HG02970 (cell line): ENCODE data around the gene ITIH1.

Experiments
- ATAC-seq: cut with Tn5 transposase; IDR thresholded peaks from one replicate; pipeline ENCODE4 v1.9.1; 2021; ENCODE audit warnings: mild to moderate bottlenecking, moderate library complexity, moderate number of reproducible peaks; ENCODE audit not compliant: unreplicated experiment, low FRiP score

The ITIH1 gene

DNA sequence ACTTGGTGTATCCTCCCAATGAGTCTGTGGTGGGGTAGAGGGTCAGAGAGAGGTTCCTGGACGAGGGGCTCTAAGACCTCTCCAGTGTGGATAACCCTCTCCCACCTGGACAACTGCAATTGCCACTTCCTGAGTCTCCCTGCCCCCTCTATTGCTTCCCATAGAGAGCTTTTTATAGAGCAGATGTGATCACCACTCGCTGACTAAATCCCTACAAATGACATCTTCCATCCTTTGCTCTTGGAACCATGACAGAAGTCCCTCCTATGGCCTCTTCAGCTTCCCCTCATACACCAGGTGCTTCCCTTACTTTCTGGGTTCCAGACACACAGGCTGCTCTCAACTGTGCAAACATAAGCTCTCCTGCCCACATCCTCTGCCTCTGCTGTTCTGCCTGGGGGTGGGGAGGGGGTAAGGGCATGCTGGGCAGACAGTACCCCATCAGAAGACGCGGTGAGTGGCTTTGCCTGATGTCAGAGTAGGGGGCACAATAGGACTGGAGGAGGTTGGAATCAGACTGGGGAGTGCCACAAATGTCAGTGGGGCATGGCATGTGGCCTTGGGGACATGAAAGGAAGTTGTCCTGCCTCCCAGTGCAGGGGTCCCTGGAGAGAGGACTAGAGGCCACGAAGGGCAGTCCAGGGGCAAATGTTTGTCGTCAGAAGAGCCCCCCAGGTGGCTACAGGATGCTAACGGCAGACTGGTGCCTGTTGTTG lies 32.4 kb downstream of the ITIH1 start:
- no peak for ATAC-seq

DNA sequence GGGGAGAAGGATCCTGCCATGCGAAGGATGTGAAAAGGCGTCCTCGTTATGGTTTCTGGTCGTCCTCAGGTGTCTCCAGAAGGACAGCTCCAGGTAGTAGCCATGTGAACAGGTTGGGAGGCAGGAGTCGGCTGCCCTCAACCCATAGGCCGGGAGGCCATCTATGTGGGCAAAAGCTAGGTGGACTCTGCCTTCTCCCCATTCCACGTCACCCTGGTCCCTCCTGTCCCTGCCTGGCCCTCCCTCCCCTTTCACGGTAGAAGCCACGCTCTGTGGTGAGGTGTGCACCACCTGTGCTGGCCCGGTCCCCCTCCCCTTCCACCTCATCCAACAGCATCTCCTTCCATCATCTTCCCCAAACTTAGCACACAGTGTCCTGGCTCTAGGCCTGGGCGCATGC lies 33.5 kb downstream of the ITIH1 start:
- no peak for ATAC-seq

DNA sequence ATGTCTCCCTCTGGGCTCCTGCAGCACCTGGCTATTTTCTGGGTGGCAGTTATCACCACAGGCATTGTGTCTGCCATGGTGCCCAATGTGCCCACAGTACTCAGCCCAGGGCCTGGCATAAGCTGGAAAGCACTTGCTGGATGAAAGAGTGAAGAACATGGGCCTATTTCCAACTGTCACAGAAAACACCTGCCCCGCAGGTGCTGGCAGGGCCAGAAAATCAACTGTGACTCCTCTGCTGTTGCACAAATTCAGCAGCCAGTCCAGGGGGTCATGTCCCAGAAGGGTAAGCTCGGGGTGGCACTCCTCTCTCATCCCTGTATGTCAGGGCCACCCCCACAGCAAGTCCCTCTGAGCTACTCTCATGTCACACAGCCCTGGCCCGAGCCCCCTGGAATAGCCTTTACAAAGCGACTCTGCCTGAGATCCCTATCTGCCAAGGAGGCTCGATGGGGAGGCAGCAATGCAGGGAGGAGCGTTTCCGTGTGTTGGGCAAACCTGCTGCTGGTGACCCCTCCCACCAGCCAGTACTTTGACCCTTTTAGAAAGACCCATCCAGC lies 34.1 kb downstream of the ITIH1 start:
- ATAC-seq, result no peak

DNA sequence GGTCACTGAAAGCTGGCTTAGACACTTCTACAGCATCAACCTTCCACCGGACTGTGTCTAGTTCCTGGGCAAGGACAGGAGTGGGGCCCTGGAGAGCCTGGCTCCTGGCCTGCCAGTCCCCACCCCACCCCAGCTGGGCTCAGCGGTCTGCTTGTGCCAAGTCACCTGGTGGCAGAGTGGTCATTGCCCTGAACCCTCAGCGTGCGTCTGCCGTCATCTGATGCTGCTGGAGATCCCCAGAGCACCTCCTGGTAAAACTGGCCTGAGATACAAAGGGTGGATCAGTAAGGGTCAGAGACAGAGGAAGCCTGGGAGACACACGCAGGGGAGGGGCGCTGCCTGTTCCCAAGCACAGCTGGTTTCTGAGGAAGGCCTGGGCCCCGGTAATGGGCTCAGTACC lies 36.4 kb downstream of the ITIH1 start:
- no peak for ATAC-seq

DNA sequence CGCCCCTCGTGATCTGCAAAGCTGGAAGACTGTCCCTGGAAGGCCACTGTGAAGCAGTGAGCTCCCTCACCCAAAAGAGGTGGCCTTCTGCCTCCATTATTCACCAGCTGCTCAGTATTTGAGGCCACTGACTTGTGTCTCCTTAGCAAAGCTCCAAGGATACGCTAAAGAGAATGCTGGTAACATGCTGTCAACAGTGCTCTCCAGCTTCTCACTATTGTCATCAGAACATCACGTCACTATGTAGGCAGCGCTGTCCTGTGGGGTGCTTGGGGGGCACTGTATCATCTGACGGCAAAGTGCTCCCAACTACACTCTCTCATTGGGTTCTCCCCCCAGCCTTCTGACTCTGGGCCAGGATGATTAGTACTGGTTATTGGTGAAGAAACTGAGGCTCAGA lies 38.8 kb downstream of the ITIH1 start:
- no peak for ATAC-seq

DNA sequence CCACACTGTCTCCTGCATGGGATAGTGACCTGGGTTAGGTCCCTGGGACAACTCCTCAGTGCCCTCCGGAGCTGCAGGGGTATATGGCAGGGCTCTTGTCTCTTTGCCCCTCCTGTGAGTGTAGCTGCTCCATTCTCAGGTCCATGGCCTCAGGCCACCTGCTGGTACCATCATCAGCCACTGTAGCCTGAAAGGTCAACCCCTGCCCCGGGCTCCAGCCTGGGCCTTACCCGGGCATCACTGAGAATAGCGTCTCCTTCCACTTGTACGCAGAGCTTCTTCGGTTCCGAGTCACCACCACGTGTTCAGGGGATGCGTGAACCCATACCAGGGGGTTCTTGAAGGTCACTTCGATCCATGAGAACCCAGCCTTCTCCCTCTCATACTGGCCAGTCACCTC lies 39.3 kb downstream of the ITIH1 start:
- no peak for ATAC-seq

DNA sequence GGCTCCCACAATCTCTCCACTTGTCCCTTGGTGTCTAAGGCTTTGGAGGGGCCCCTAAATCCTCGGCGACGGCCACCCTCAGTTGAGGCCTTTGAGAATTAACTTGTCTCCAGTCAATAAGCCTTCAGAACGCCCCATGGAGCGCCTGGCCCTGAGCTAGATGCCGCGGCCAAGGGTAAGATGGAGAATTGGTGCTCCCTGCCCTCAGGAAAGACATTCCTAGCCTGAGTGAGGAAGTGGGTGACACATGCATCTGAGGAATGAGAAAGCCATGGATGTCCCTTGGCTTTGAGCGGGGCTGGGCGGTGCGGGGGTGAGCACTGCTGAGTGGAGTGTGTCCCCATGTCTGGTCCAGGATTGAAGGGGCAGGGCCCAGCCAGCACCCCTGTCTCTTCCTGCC lies 39.8 kb downstream of the ITIH1 start:
- no peak for ATAC-seq

DNA sequence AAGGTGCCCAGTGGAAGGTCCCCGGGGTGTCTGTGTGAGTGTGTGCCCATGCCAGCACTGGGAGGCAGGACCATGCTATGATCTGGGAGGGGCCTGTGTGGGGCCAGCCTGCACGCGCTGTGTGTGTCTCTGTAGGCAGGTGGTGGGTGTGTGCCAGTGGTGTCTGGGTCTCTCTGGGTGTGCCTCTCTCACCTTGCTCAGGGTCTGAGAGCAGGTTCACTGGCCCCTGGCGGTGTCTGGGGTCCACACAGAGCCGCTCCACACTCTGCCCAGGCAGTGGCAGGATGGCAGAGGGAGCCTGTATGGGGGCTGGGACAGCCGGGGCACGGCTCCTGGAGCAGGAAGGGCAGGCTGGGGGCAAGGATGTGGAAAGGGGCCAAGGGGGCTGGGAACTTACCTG lies 40.5 kb downstream of the ITIH1 start:
- no peak for ATAC-seq

DNA sequence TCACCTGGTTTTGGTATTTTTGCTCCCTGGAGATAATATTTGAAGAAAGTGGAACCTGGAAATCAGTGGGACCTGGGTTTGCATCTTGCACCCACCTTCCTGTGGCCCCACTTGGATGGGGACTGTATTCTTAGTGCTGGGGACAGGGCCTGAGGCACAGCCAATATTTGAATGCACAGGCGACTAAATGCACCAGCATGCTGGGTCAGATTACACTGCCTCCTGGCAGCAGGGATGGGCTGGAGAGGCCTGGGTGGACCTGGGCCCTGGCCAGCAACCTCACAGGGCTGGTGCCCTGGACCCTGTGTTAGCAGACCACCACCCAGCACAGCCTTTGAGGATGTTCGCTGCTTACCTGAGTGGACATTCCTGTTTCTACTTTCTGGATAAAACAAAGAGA lies 42.5 kb downstream of the ITIH1 start:
- no peak for ATAC-seq

DNA sequence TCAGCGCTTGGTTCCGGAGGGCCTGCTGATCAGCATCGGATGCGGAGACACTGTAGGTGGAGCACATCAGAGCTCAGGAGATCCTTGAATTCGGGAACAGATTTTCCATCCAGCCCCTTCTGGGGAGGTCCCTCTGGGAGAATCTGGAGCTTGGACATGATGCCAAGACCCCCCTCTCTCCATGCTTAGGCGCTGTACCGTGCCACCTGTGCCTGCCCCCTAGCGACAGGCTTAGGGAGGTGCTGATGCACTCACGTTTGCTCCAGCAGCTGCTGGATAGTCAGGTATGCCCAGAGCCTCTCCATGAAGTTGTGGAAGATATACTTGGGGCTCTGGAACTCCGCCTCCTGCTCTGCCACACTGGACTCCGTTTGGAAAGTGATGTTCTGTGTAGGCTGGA lies 43.3 kb downstream of the ITIH1 start:
- no peak for ATAC-seq

DNA sequence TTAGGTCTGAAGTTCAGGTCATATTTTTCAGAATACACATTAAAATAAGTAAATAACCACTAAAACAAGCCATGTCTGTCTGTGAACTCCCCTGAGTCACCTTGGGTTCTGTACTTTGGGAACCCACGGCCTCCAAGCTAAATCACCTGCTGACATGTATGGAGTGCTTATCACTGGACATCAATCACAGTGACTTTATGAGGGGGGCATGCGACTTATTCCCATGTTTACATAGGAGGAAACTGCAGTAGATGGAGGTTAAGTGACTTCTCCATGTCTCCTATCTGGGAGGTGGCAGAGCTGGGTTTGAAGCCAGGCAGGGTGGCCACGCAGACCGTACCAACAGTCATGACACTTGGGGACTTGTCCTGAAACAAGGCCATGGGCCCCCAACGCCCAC lies 45.0 kb downstream of the ITIH1 start:
- no peak for ATAC-seq

DNA sequence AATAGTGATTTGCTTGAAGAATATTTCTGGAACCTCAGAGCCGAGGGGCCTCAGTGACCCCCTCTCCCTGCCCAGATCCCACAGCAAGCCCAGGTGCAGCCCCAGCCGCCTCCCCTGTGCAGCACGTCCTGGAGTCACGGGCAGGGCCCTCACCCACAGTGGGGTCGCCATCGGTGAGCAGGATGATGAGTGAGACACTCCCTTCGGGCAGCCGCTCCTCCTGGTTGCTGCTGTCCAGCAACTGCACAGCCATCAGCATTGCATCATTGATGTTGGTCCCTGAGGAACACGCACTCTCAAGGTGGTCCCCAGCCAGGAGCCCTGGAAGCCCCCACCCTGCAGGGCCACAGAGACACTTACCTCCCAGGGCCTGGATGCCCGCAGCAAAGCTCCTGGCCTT lies 46.6 kb downstream of the ITIH1 start:
- no peak for ATAC-seq

DNA sequence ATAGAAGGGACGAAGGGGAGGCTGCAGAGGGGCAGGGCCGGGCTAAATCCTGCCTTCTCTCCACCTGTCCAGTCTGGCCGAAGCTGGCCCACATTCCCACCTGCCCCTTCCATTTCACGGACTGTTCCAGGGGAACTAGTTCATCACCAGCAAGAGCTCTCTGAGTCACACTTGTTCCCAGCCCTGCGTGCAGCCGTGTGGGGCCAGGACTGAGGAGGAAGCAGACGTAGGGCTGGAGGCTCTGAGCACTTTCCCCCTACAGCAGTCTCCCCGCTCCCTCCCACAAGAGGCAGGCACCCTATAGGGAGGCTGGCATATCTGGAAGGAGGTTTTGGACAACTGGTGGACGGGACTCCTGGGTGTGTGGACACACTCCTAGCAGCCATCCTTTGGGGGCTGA lies 50.0 kb downstream of the ITIH1 start:
- ATAC-seq, result no peak

DNA sequence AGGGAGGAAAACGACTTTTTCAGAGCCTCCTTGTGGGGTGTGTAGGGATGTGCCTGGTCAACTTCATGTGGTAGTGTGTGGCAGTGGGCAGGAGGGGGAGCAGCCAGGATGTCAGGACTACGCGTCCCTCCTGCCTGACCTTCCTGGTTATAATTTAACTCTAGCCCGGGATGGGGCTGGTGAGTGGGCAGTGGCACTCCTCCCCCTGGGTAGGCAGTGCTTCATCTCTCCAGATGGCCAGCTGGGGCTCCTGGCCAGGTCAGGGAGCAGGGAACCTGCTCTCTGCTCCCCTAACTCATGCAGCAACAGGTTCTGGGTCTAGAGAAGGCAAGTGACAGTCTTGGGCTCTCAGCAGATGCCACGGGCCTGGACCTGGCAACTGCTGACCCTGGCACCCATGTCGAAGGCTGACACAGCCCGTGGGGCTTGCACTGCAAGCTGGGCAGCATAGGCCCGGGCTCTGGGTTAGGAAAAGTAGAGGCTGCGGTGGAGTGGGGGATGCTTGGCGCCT lies 50.5 kb downstream of the ITIH1 start:
- ATAC-seq, result no peak

DNA sequence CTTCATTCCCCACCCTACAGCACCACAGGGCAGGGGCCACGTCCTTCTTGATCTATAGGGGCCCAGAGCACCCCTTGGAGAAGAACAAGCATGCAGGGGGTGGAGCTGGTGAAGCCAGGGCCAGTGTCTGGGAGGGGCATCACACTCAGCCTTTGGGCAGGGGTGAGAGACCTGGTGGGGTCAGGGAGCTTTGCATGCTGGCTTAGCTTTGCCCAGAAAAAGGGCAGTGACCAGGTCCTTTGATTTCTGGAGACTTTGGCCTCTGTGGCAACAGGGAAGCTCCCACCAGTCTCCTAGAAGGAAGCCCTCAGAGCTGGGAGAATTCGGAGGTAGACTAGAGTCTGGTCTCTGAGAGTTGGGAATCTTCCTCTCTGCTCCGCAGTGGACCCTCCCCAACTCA lies 52.1 kb downstream of the ITIH1 start:
- no peak for ATAC-seq

DNA sequence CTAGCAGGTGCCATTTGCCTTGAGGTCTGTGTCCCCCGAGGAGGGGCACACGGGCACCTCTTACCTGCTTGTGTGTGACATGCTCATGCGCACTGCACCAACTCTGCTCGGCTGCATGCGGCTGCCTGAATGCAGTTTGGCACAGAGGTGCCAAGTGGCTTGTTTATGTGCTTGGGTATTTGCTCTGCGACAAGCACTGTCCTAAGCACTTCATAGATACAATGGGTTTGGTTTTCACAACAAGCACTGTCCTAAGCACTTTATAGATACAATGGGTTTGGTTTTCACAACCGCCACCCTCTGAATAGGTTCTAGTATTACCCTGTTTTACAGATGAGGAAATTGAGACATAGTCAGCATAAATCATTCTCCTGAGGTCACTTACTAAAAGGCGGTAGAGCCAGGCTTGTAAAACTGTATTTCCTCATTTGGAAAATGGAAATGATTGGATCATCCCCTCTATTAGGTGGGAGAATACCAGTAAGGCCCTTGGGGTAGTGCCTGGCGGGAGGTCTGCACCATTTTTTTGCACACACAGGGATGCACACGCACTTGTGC lies 52.6 kb downstream of the ITIH1 start:
- no peak for ATAC-seq

DNA sequence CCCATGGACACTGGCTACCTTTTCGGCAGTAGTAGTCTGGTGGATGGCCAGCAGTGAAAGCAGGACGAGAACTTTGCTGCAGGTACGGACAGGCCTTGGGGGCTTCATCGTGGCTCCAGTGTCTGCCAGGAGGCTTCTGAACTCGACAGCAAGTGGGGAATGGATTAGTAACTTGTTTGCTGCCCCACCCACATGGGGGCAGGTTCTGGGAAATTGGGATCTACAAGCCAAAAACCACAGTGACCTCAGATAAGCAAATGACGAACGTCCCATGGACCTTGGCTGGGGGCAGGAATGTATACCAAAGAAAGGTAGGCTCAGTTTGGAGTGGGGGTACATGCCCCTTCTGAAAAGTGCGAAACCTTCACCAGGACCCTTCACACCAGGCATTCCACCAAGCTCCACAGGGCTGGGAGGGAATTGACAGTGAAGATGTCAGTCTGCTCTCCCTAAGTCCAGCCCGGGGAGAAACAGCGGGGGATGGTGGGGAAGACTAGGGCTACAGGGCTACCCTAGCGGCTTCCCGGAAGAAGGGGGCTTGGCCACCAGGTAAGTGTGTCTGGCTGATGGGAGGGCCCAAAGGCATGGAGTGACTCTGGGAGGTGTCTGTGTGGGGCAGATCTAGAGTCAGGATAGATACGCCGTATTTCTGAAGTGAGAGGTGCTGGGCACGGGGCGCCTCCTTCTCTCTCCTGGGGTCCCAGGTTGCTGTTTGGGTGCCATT lies 53.3 kb downstream of the ITIH1 start, which contains the start of gene ITIH4:
Gene ITIH4 (minus strand): TSS at position 138 of the 724 bp plus-strand sequence. CDS start 30 bp downstream, at position 108.
- no peak for ATAC-seq

DNA sequence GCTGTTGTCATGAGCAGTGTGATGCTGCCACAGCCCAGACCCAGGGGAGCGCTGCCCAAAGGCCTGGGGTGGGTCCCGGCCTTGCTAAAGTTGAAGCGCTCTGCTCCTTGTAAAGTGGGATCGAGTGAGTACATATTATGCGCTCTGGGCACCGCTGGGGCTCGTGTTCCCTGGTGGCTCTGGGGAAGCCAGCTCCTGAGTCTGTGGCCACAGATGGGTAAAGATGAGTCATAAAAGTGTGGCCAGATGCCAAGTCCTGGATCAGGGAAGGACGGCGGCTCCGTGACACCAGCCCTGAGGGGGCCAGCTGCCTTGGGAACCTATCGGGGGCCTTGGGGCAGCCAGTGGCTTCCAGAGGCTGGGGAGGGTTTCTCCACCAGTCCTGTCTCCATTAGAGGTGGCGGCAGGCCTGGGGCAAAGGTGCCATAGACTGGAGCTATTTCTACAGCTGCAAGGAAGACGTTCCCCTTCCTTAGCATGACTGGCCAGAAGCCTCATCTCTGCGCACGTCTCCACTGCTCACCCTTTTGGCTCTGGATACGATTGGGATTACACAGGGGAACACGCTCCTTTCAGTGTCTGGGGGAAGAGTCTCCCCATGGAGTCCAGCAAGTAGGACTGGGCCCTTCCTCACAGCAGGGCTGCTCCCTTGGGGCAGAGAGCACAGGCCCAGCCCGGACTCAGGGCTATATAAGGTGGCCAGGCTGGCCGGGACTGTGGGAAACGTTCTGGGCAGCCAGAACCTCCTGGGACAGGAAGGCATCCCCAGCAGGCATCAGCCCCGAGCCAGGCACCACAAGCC lies 54.3 kb downstream of the ITIH1 start:
- ATAC-seq, result no peak

DNA sequence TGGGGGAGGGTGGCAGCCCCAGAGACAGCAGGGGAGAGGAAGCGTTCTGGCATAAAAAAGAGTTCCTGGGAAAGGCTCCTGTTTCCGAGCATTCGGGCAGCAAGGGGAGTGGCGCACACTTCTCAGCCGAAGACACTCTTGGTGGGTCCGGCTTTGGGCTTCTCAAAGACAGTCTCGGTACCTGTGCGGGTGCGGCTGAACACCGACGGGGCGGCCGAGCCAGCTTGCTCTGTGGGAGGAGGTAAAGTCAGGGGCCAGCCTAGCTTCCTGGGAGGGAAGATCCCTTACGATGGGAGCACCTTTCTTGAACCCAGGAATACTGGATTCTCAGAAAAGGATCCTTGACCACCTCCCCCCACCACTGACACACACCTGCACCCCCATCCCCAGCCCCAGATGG lies 55.8 kb downstream of the ITIH1 start:
- no peak for ATAC-seq

DNA sequence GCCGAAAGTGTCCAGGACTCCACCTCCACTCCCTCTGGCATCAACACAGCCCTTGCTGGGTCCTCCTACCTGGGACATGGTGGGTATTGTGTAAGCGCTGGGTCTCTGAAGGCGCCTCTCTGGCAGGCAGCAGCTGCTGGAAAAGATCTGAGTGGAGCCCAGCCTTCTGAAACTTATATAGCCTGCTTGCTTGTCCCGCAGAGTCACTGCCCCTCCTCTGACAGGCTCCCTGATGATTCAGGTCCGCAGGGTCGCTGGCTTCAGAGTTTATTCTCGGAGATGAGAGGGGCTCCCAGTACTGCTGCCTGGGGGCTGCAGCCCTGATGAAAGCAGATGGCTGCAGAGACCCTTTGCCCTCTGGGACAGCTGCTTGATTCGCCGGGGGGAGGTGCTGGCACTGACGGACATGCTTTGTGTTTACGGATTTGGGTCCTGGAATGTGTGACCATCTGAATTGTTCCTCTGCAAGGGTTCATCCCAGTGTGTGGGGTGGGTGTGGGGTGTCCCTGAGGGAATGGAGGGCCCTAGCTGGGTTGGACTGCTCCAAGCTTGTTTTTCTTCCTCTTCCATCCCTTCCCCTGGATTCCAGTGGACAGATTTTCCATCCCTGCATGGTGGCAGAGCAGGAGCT lies 57.6 kb downstream of the ITIH1 start, which contains the start of gene MUSTN1:
Gene MUSTN1 (minus strand): TSS at position 149 of the 631 bp plus-strand sequence. CDS start 71 bp downstream, at position 78.
- no peak for ATAC-seq
